Measurements from ENCODE around the gene CEP83.

Gene CEP83

GRCh38 chr12:94304566-94305061 is 155.1 kb downstream of the CEP83 start:
- no peak for DNase-seq

- no peak for DNase-seq
Observed at GRCh38 chr12:94304012-94304411, 155.7 kb downstream of the CEP83 start.

GRCh38 chr12:94299846-94300245 is 159.8 kb downstream of the CEP83 start:
- DNase-seq: no peak

GRCh38 chr12:94297876-94298505 is 161.7 kb downstream of the CEP83 start:
- DNase-seq: no peak

GRCh38 chr12:94297096-94297699 is 162.5 kb downstream of the CEP83 start:
- no peak for DNase-seq

GRCh38 chr12:94290353-94290752 is 169.3 kb downstream of the CEP83 start:
- DNase-seq: no peak

GRCh38 chr12:94289461-94290312 is 170.0 kb downstream of the CEP83 start:
- no peak for DNase-seq

GRCh38 chr12:94287245-94287628 is 172.4 kb downstream of the CEP83 start:
- no peak for DNase-seq

GRCh38 chr12:94286583-94287244 is 173.0 kb downstream of the CEP83 start:
- no peak for DNase-seq

GRCh38 chr12:94285943-94286582 is 173.6 kb downstream of the CEP83 start:
- no peak for DNase-seq

GRCh38 chr12:94284859-94285258 is 174.8 kb downstream of the CEP83 start:
- DNase-seq: no peak

- no peak for DNase-seq
Observed at GRCh38 chr12:94284046-94284445, 175.6 kb downstream of the CEP83 start.

GRCh38 chr12:94282675-94283074 is 177.0 kb downstream of the CEP83 start:
- DNase-seq: peak in 4 of 5 donors; percentile 16 to 76 (median 22)

GRCh38 chr12:94280063-94280462 is 179.6 kb downstream of the CEP83 start:
- DNase-seq: no peak

GRCh38 chr12:94277426-94278000 is 182.2 kb downstream of the CEP83 start:
- no peak for DNase-seq

- DNase-seq: no peak
Observed at GRCh38 chr12:94276725-94277124, 182.9 kb downstream of the CEP83 start.

- DNase-seq: no peak
Observed at GRCh38 chr12:94273272-94273671, 186.4 kb downstream of the CEP83 start.

- no peak for DNase-seq
Observed at GRCh38 chr12:94272280-94272679, 187.4 kb downstream of the CEP83 start.

GRCh38 chr12:94271351-94271750 is 188.3 kb downstream of the CEP83 start:
- DNase-seq: peak in 1 of 5 donors; percentile 4

- peak in 1 of 5 donors; percentile 42 for DNase-seq
Observed at GRCh38 chr12:94269316-94269999, 190.2 kb downstream of the CEP83 start.

- DNase-seq: no peak
Observed at GRCh38 chr12:94267921-94268471, 191.7 kb downstream of the CEP83 start.
